Nephron (organoid): ENCODE measurements around the gene RAI14.

Source experiments
- H3K27ac Mint-ChIP-seq, 3 experiments: 2 replicates each; pipeline ENCODE4 v1.8.0; 2020; ENCODE audit warnings: mixed read lengths in 3 of 3, mild to moderate bottlenecking in 2 of 3, moderate library complexity in 1 of 3
- H3K27me3 Mint-ChIP-seq: 2 replicates; pipeline ENCODE4 v1.8.0; 2021; ENCODE audit warnings: low read depth, mild to moderate bottlenecking, moderate library complexity, mixed read lengths
- H3K36me3 Mint-ChIP-seq: 2 replicates; pipeline ENCODE4 v1.8.0; 2020; ENCODE audit warnings: low read depth, mixed read lengths
- H3K4me1 Mint-ChIP-seq: 2 replicates; pipeline ENCODE4 v1.8.0; 2020; ENCODE audit warnings: mixed read lengths
- H3K4me3 Mint-ChIP-seq, 3 experiments: 2 replicates each; pipeline ENCODE4 v1.8.0; 2020; ENCODE audit warnings: mild to moderate bottlenecking in 3 of 3, mixed read lengths in 3 of 3, moderate library complexity in 2 of 3
- H3K9me3 Mint-ChIP-seq: 2 replicates; pipeline ENCODE4 v1.8.0; 2020; ENCODE audit warnings: mixed read lengths
- TF ChIP-seq, protein P1 (sequence below), 3 experiments: fragments of 200-600 bp; sonication (generic); IDR thresholded peaks; one replicate each; pipeline ENCODE4 v1.5.0; 2021; ENCODE audit warnings: antibody characterized with exemption in 3 of 3; ENCODE audit not compliant: unreplicated experiment in 3 of 3

The RAI14 gene

DNA sequence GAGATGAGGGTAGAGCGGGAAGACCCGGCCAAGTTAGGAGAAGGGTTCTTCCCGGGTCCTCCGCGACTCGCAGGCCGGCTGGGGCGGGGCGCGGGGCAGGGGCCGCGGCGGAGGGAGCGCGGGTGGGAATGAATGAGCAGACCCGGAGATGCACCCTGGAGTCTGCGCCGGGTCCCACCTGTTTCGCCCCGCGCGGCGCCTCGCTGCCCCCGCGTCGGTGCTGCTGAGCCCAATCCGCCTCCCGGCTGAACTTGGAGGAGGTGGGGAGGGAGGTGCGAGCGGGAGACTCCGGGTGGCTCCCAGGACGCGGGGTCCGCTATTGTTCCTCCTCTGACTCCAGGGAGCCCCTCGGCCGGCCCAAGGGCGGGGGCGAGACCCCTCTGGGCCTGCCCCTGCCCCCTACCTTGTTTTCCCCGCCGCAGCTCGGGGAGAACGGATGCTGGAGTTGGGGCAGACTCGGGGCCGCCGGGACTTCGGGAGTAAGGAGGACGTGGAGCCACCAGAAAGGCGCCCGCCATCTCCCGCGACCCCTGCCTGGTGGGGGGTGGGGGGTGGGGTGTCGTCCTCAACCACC lies 659 bp downstream of the RAI14 start:
- H3K27ac Mint-ChIP-seq, result peak overlapping the region; percentile 87 to 98 (median 91)
- no peaks in the 10 kb centered on the region for H3K27me3 Mint-ChIP-seq
- H3K4me3 Mint-ChIP-seq, result peak overlapping the region; percentile 89 to 93 (median 93)
- H3K4me1 Mint-ChIP-seq, result peaks cover 34% of the 10 kb centered on the region
- no peaks in the 10 kb centered on the region for H3K9me3 Mint-ChIP-seq
- peaks cover 9% of the 10 kb centered on the region for H3K36me3 Mint-ChIP-seq
- TF ChIP-seq, protein P1, sequence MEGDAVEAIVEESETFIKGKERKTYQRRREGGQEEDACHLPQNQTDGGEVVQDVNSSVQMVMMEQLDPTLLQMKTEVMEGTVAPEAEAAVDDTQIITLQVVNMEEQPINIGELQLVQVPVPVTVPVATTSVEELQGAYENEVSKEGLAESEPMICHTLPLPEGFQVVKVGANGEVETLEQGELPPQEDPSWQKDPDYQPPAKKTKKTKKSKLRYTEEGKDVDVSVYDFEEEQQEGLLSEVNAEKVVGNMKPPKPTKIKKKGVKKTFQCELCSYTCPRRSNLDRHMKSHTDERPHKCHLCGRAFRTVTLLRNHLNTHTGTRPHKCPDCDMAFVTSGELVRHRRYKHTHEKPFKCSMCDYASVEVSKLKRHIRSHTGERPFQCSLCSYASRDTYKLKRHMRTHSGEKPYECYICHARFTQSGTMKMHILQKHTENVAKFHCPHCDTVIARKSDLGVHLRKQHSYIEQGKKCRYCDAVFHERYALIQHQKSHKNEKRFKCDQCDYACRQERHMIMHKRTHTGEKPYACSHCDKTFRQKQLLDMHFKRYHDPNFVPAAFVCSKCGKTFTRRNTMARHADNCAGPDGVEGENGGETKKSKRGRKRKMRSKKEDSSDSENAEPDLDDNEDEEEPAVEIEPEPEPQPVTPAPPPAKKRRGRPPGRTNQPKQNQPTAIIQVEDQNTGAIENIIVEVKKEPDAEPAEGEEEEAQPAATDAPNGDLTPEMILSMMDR (IDR thresholded peaks at IDR 0.05; ENCODE audit: unreplicated experiment in 3 of 3), result no peak

DNA sequence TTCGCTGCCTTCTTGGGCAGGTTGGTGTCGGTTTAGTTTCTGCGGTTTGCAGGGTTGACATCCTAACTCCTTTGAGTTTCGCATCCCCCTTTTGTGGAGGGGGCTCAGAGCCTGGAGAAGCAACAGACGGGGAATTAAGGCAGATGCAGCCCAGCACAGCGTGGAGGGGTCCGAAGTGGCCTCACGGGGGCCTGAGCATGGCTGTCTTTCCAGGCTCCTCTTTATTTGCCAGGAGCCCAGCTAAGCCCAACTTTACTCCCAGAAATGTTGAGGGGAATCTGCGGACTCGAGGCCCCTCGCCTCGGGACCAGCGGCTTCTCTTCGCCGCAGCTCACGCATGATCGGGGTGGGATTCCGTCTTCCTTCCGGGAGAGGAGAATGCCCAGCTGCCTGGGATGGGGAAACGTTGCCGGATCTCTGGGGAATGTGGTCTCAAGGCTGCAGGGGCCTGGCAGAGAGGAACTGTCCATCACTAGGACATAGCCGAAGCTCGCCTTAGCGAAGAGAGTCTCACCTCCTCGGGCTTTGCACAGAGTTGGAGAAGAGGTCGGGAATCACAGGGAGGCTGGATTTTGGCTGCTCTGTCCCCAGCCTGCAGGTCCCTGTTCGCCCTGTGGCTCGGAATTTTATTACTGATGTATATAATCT lies 1.3 kb downstream of the RAI14 start:
- TF ChIP-seq, protein P1 (IDR thresholded peaks at IDR 0.05; ENCODE audit: unreplicated experiment in 3 of 3), result no peak
- H3K4me3 Mint-ChIP-seq, result peak overlapping the region; percentile 89 to 93 (median 93)
- H3K27ac Mint-ChIP-seq, result peak overlapping the region; percentile 87 to 98 (median 91)
- H3K27me3 Mint-ChIP-seq, result no peaks in the 10 kb centered on the region
- peaks cover 14% of the 10 kb centered on the region for H3K36me3 Mint-ChIP-seq
- H3K9me3 Mint-ChIP-seq, result no peaks in the 10 kb centered on the region
- H3K4me1 Mint-ChIP-seq, result peaks cover 38% of the 10 kb centered on the region

DNA sequence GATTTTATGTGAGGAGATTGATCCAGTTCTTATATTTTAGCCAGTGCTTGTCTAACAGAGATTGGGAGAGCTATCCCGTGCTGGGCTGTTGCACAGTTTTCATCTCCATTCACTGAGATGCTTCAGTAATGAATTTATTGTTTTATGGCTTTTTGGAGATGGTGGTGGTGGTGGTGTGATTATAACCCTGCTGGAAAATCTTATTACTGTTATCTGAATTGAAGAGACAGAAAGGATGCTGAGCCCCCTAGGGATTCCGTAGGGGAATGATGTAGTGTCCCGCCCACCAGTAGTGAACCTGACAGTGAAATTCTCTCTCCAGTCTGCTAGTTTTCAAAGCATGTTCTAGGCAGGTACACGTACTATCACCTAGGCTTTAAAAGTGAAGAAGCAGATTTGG lies 1.9 kb downstream of the RAI14 start:
- no peaks in the 10 kb centered on the region for H3K27me3 Mint-ChIP-seq
- H3K4me3 Mint-ChIP-seq, result peak overlapping the region; percentile 89 to 93 (median 93)
- peak overlapping the region; percentile 87 to 98 (median 91) for H3K27ac Mint-ChIP-seq
- TF ChIP-seq, protein P1 (IDR thresholded peaks at IDR 0.05; ENCODE audit: unreplicated experiment in 3 of 3), result no peak
- H3K9me3 Mint-ChIP-seq, result no peaks in the 10 kb centered on the region
- H3K36me3 Mint-ChIP-seq, result peaks cover 14% of the 10 kb centered on the region
- H3K4me1 Mint-ChIP-seq, result peaks cover 34% of the 10 kb centered on the region

DNA sequence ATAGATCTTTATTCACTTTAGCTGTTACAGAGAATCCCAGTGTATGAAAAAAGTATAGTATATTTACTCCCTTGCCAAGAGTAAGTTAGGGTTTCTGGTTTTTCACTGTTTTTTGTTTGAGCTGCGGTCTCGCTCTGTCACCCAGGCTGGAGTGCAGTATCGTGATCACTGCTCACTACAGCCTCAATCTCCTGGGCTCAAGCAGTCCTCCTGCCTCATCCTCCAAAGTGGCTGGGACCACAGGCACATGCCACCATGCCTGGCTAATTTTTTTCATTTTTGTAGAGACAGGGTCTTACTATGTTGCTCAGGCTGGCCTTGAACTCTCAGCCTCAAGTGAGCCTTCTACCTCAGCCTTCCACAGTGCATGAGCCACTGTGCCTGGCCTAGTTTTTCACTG lies 3.0 kb downstream of the RAI14 start:
- H3K4me3 Mint-ChIP-seq, result peak overlapping the region; percentile 77 to 89 (median 87)
- TF ChIP-seq, protein P1 (IDR thresholded peaks at IDR 0.05; ENCODE audit: unreplicated experiment in 3 of 3), result no peak
- H3K27ac Mint-ChIP-seq, result peak overlapping the region in 2 of 3 experiments; percentile 49 to 63
- H3K9me3 Mint-ChIP-seq, result no peaks in the 10 kb centered on the region
- H3K36me3 Mint-ChIP-seq, result peaks cover 20% of the 10 kb centered on the region
- H3K4me1 Mint-ChIP-seq, result peaks cover 32% of the 10 kb centered on the region
- H3K27me3 Mint-ChIP-seq, result no peaks in the 10 kb centered on the region

DNA sequence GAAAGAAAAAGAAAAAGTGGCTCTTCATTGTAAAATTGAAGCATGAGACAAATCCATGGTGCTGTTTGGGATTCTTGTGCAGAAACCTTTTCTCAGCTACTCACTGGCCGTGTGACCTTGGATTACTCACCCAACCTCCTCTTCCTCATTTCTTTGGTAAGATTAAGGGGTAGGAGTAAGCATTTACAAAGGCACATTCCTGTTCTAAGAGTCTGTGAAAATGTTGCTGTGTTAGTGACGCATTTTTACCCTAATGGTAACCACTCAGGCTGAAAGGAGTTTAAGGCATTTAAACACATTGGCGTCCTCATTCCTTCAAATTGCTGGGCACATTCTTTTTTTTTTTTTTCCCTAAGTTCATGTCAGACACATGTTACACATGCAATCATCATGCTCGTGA lies 4.3 kb downstream of the RAI14 start:
- no peaks in the 10 kb centered on the region for H3K27me3 Mint-ChIP-seq
- H3K9me3 Mint-ChIP-seq, result no peaks in the 10 kb centered on the region
- peak overlapping the region in 1 of 3 experiments; percentile 9 for H3K27ac Mint-ChIP-seq
- H3K36me3 Mint-ChIP-seq, result peaks cover 23% of the 10 kb centered on the region
- TF ChIP-seq, protein P1 (IDR thresholded peaks at IDR 0.05; ENCODE audit: unreplicated experiment in 3 of 3), result no peak
- H3K4me3 Mint-ChIP-seq, result peak overlapping the region in 2 of 3 experiments; percentile 35 to 62
- peaks cover 22% of the 10 kb centered on the region for H3K4me1 Mint-ChIP-seq
